Mesenchymal stem cell (in vitro differentiated cells and primary cell): Measurements from ENCODE around the gene PAPPA2.

Source experiments
- DNase-seq: peaks from one replicate; pipeline ENCODE4 v3.0.0-alpha.2; 2013
- H2AFZ ChIP-seq: one replicate; pipeline ENCODE4 v1.6.1; 2013; ENCODE audit warnings: low read depth, mild to moderate bottlenecking, control low read depth, inconsistent platforms, low read length, moderate library complexity
- H2AK5ac ChIP-seq: 2 replicates; pipeline ENCODE4 v1.6.1; 2013; ENCODE audit warnings: low read length, moderate library complexity, mild to moderate bottlenecking, inconsistent platforms; ENCODE audit not compliant: severe bottlenecking
- H2BK120ac ChIP-seq: one replicate; pipeline ENCODE4 v1.6.1; 2013; ENCODE audit warnings: low read depth, mild to moderate bottlenecking, inconsistent platforms, low read length, moderate library complexity
- H2BK12ac ChIP-seq, 2 experiments: one replicate each; pipeline ENCODE4 v1.6.1; 2013; ENCODE audit warnings: inconsistent platforms in 2 of 2, low read length in 2 of 2, mild to moderate bottlenecking in 2 of 2, moderate library complexity in 2 of 2, control low read depth in 1 of 2
- H2BK15ac ChIP-seq: one replicate; pipeline ENCODE4 v1.6.1; 2013; ENCODE audit warnings: mild to moderate bottlenecking, low read depth, inconsistent platforms; ENCODE audit not compliant: poor library complexity, severe bottlenecking
- H2BK5ac ChIP-seq: 2 replicates; pipeline ENCODE4 v1.6.1; 2013; ENCODE audit warnings: low read depth, mild to moderate bottlenecking, low read length, control low read depth, inconsistent platforms; ENCODE audit not compliant: poor library complexity, severe bottlenecking
- H3K14ac ChIP-seq, 2 experiments: one replicate each; pipeline ENCODE4 v1.6.1; 2013; ENCODE audit warnings: inconsistent platforms in 2 of 2, low read length in 2 of 2, control low read depth in 1 of 2, mild to moderate bottlenecking in 1 of 2, moderate library complexity in 1 of 2
- H3K18ac ChIP-seq, 2 experiments: one replicate each; pipeline ENCODE4 v1.6.1; 2013; ENCODE audit warnings: inconsistent platforms in 2 of 2, low read length in 2 of 2, control low read depth in 1 of 2, low read depth in 1 of 2, mild to moderate bottlenecking in 1 of 2
- H3K23ac ChIP-seq, 2 experiments: one replicate each; pipeline ENCODE4 v1.6.1; 2013; ENCODE audit warnings: inconsistent platforms in 2 of 2, low read length in 2 of 2, mild to moderate bottlenecking in 2 of 2, moderate library complexity in 2 of 2, control low read depth in 1 of 2
- H3K27ac ChIP-seq: 2 replicates; pipeline ENCODE4 v1.5.1; 2013; ENCODE audit warnings: mild to moderate bottlenecking, moderate library complexity, low read length, control low read depth, inconsistent platforms; ENCODE audit not compliant: poor library complexity, severe bottlenecking
- H3K27me3 ChIP-seq, 2 experiments: 2 replicates each; pipeline versions ENCODE4 v1.6.1 to v1.7.0; 2013; ENCODE audit warnings: low read length in 2 of 2, mild to moderate bottlenecking in 2 of 2, moderate library complexity in 2 of 2, control low read depth in 1 of 2, inconsistent platforms in 1 of 2; ENCODE audit not compliant: control insufficient read depth in 1 of 2, insufficient read depth in 1 of 2
- H3K36me3 ChIP-seq, 2 experiments: 2 replicates each; pipeline versions ENCODE4 v1.6.1 to v1.7.0; 2013; ENCODE audit warnings: low read length in 2 of 2, control low read depth in 1 of 2, inconsistent platforms in 1 of 2, low read depth in 1 of 2, mild to moderate bottlenecking in 1 of 2; ENCODE audit not compliant: insufficient read depth in 2 of 2, control insufficient read depth in 1 of 2
- H3K4ac ChIP-seq, 2 experiments: one replicate each; pipeline ENCODE4 v1.6.1; 2013; ENCODE audit warnings: inconsistent platforms in 2 of 2, low read length in 2 of 2, mild to moderate bottlenecking in 2 of 2, moderate library complexity in 2 of 2, control low read depth in 1 of 2, low read depth in 1 of 2
- H3K4me1 ChIP-seq: 2 replicates; pipeline ENCODE4 v1.6.1; 2013; ENCODE audit warnings: low read depth, low read length, control low read depth; ENCODE audit not compliant: control insufficient read depth, insufficient read depth
- H3K4me2 ChIP-seq: 2 replicates; pipeline ENCODE4 v1.6.1; 2013; ENCODE audit warnings: low read length, mild to moderate bottlenecking, inconsistent platforms; ENCODE audit not compliant: poor library complexity, severe bottlenecking
- H3K4me3 ChIP-seq, 2 experiments: 2 replicates each; pipeline versions ENCODE4 v1.5.1 to v1.7.0; 2013; ENCODE audit warnings: low read length in 2 of 2, mild to moderate bottlenecking in 2 of 2, control low read depth in 1 of 2, low read depth in 1 of 2; ENCODE audit not compliant: insufficient read depth in 1 of 2
- H3K79me1 ChIP-seq: replicated peaks from 2 replicates; pipeline ENCODE4 v1.6.1; 2013; ENCODE audit warnings: mild to moderate bottlenecking, control low read depth, low read length, inconsistent platforms; ENCODE audit not compliant: poor library complexity, severe bottlenecking
- H3K9ac ChIP-seq: 2 replicates; pipeline ENCODE4 v1.7.0; 2013; ENCODE audit warnings: mild to moderate bottlenecking, low read length, moderate library complexity
- H3K9me3 ChIP-seq: 2 replicates; pipeline ENCODE4 v1.7.0; 2013; ENCODE audit warnings: mild to moderate bottlenecking, low read length; ENCODE audit not compliant: control insufficient read depth
- H4K8ac ChIP-seq: one replicate; pipeline ENCODE4 v1.6.1; 2013; ENCODE audit warnings: inconsistent platforms, mild to moderate bottlenecking, low read length, moderate library complexity
- H4K91ac ChIP-seq: one replicate; pipeline ENCODE4 v1.6.1; 2013; ENCODE audit warnings: mild to moderate bottlenecking, low read length, inconsistent platforms
- WGBS: methylation state at CpG from one replicate; pipeline ENCODE4 v1.1.7; 2013; ENCODE audit warnings: mixed read lengths; 5-methylcytosine and 5-hydroxymethylcytosine counted together

The PAPPA2 gene

GRCh38 chr1:176869577-176869976 lies 406.6 kb downstream of the PAPPA2 start:
- no peak overlapping the region for H3K4me2 ChIP-seq
- WGBS = 89% methylated on average over 4 of the region's 4 CpGs
- no peak overlapping the region for H3K4ac ChIP-seq
- peaks cover 1% of the 10 kb centered on the region for H3K4me1 ChIP-seq
- H2BK120ac ChIP-seq = no peak overlapping the region
- no peak overlapping the region for H4K91ac ChIP-seq
- no peak for DNase-seq
- no peak overlapping the region for H2BK5ac ChIP-seq
- H3K4me3 ChIP-seq = no peak overlapping the region
- no peak overlapping the region for H4K8ac ChIP-seq
- H3K79me1 ChIP-seq = no peaks in the 10 kb centered on the region
- H3K14ac ChIP-seq = no peak overlapping the region
- no peak overlapping the region for H2AK5ac ChIP-seq
- no peak overlapping the region for H3K18ac ChIP-seq
- H3K27me3 ChIP-seq = no peaks in the 10 kb centered on the region
- no peaks in the 10 kb centered on the region for H3K9me3 ChIP-seq
- no peak overlapping the region for H3K9ac ChIP-seq
- H3K36me3 ChIP-seq = no peaks in the 10 kb centered on the region
- H3K27ac ChIP-seq = no peak overlapping the region
- no peak overlapping the region for H2BK15ac ChIP-seq
- H2AFZ ChIP-seq = no peak overlapping the region
- no peak overlapping the region for H3K23ac ChIP-seq
- no peak overlapping the region for H2BK12ac ChIP-seq

GRCh38 chr1:176876966-176877515 lies 414.1 kb downstream of the PAPPA2 start:
- Histone ChIP-seq H3K18ac (no peak overlapping the region), H3K4me1 (no peaks in the 10 kb centered on the region), H2BK12ac (no peak overlapping the region), H4K8ac (no peak overlapping the region), H3K23ac (no peak overlapping the region), H3K9ac (no peak overlapping the region), H3K79me1 (no peaks in the 10 kb centered on the region), H2BK15ac (no peak overlapping the region), H3K4me2 (no peak overlapping the region), H3K9me3 (no peaks in the 10 kb centered on the region), H3K14ac (no peak overlapping the region), H2AFZ (no peak overlapping the region), H3K27me3 (no peaks in the 10 kb centered on the region), H3K4me3 (no peak overlapping the region), H2BK120ac (no peak overlapping the region), H4K91ac (no peak overlapping the region), H2BK5ac (no peak overlapping the region), H3K4ac (no peak overlapping the region), H3K27ac (no peak overlapping the region), H2AK5ac (no peak overlapping the region), H3K36me3 (no peaks in the 10 kb centered on the region)
- DNase-seq = no peak
- 78% methylated on average over 3 of the region's 4 CpGs for WGBS

GRCh38 chr1:176877557-176877956 lies 414.6 kb downstream of the PAPPA2 start:
- Histone ChIP-seq H2AFZ (no peak overlapping the region), H3K79me1 (no peaks in the 10 kb centered on the region), H4K91ac (no peak overlapping the region), H3K27me3 (no peaks in the 10 kb centered on the region), H3K4me1 (no peaks in the 10 kb centered on the region), H2BK12ac (no peak overlapping the region), H3K9me3 (no peaks in the 10 kb centered on the region), H3K9ac (no peak overlapping the region), H3K14ac (no peak overlapping the region), H2BK15ac (no peak overlapping the region), H3K4ac (no peak overlapping the region), H3K4me2 (no peak overlapping the region), H2BK5ac (no peak overlapping the region), H3K4me3 (no peak overlapping the region), H3K36me3 (no peaks in the 10 kb centered on the region), H2AK5ac (no peak overlapping the region), H2BK120ac (no peak overlapping the region), H3K18ac (no peak overlapping the region), H3K27ac (no peak overlapping the region), H4K8ac (no peak overlapping the region), H3K23ac (no peak overlapping the region)
- DNase-seq = no peak
- 100% methylated on average over 2 of the region's 3 CpGs for WGBS

GRCh38 chr1:176878750-176879536 lies 416.0 kb downstream of the PAPPA2 start:
- Histone ChIP-seq H3K14ac (no peak overlapping the region), H4K91ac (no peak overlapping the region), H3K27me3 (no peaks in the 10 kb centered on the region), H3K4ac (no peak overlapping the region), H3K4me3 (no peak overlapping the region), H2BK120ac (no peak overlapping the region), H2AFZ (no peak overlapping the region), H3K36me3 (no peaks in the 10 kb centered on the region), H3K23ac (no peak overlapping the region), H3K4me1 (no peaks in the 10 kb centered on the region), H3K18ac (no peak overlapping the region), H3K4me2 (no peak overlapping the region), H3K27ac (no peak overlapping the region), H2BK12ac (no peak overlapping the region), H3K79me1 (no peaks in the 10 kb centered on the region), H2BK5ac (no peak overlapping the region), H3K9me3 (no peaks in the 10 kb centered on the region), H4K8ac (no peak overlapping the region), H3K9ac (no peak overlapping the region), H2BK15ac (no peak overlapping the region), H2AK5ac (no peak overlapping the region)
- no peak for DNase-seq
- WGBS = 69% methylated on average over 12 of the region's 12 CpGs
